GM12873 (cell line): ENCODE results near the gene LBP.

Experiments
- TF ChIP-seq, protein P1 (sequence below): IDR thresholded peaks from 2 replicates; pipeline ENCODE4 v1.5.1; 2012; ENCODE audit warnings: low read depth, mild to moderate bottlenecking, moderate library complexity, low read length, control low read depth; ENCODE audit not compliant: insufficient read depth; ENCODE audit errors: missing control alignments

Gene LBP

DNA sequence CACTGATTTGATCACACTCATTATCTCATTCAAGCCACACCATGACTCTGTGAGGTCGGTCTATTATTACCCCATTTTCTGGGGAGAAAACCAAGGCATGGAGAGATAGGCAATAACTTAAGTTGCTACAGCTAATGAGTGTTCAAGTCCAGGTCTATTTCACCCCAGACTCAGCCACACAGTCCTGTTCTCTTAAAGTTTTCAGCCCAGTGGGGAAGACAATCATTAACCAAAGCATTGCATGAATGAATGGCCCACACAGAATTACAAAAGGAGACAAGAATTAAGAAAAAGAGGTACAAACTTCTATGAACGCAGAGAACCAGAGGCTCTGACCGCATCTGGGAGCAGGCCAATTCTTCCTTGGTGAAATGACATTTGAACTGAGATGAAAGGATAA is 35.2 kb upstream of the LBP start:
- TF ChIP-seq, protein P1, sequence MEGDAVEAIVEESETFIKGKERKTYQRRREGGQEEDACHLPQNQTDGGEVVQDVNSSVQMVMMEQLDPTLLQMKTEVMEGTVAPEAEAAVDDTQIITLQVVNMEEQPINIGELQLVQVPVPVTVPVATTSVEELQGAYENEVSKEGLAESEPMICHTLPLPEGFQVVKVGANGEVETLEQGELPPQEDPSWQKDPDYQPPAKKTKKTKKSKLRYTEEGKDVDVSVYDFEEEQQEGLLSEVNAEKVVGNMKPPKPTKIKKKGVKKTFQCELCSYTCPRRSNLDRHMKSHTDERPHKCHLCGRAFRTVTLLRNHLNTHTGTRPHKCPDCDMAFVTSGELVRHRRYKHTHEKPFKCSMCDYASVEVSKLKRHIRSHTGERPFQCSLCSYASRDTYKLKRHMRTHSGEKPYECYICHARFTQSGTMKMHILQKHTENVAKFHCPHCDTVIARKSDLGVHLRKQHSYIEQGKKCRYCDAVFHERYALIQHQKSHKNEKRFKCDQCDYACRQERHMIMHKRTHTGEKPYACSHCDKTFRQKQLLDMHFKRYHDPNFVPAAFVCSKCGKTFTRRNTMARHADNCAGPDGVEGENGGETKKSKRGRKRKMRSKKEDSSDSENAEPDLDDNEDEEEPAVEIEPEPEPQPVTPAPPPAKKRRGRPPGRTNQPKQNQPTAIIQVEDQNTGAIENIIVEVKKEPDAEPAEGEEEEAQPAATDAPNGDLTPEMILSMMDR, result no peak

DNA sequence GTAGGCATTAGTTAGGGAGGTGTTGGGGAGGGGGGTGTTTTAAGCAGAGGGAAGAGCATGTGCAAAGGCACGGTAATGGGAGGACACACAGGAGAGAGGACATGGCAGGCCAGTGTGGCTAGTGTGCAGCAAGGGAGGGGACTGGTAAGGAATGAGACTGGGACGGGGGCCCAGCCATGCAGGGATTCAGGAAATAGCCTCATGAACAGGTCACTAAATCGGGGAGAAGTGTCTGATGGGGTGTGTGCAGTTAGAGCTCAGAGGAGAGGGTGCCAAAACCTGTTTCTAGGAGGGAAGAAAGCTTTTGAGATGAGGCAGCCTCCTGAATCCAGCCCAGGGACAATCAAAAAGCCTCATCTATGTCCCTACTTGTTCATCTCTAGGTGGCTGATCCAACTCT is 34.8 kb upstream of the LBP start:
- TF ChIP-seq, protein P1, result no peak

DNA sequence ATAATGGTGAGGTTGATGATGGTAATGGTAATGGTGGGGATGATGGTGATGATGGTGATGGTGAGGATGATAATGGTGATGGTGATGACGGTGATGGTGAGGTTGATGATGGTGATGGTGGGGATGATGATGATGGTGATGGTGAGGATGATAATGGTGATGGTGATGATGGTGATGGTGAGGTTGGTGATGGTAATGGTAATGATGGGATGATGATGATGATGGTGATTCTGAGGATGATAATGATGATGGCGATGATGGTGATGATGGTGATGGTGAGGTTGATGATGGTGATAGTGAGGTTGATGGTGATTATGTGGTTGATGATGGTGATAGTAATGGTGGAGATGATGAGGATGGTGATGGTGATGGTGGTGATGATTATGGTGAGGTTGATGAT is 32.6 kb upstream of the LBP start:
- TF ChIP-seq, protein P1, result no peak

DNA sequence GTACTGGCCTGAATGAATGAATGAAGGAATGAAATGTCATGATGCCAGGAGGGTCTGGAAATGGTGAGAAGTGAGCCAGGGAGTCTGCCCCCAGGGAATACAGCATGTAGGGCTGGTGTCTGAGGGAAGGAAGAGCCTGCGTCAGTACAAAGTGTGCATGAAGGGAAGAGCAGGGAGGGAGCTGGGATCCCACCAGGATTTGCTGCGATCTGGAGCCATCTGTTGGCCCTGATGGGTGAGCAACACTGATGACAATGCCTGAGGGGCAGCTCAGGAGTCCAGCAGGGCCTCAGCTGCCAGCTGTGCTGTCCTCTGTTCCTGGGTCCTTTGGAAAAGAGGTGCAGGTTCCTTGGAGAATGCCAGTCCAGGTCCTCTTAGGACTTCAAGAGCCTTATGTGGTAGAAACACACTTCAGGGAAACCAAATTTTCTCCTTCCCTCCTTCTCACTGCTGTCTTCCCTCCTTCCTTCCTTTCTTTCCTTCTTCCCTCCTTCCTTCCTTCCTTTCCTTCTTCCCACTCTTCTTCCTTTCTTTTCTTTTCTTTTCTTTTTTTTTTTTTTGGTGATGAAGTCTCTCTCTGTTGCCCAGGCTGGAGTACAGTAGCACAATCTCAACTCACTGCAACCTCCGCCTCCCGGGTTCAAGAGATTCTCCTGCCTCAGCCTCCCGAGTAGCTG is 30.9 kb upstream of the LBP start:
- TF ChIP-seq, protein P1, result no peak

DNA sequence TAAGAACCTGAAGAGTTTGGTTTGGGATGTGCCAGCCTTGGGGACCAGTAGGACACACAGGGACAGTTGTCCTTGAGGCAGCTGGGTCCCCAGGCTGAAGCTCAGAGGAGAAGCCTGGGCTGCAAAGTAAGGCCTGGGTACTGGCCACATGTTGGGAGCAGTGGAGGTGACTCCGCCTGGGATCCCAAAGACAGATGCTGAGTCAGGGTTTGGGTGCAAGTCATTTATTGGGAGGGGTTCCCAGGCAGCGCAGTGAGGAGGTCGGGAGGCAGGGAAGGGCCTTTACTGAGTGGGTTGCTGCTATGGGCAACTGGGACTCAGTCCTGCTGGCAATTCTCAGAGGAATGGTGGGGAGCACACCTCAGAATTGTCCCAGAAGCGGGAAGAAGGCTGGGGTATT is 29.9 kb upstream of the LBP start:
- TF ChIP-seq, protein P1, result no peak

DNA sequence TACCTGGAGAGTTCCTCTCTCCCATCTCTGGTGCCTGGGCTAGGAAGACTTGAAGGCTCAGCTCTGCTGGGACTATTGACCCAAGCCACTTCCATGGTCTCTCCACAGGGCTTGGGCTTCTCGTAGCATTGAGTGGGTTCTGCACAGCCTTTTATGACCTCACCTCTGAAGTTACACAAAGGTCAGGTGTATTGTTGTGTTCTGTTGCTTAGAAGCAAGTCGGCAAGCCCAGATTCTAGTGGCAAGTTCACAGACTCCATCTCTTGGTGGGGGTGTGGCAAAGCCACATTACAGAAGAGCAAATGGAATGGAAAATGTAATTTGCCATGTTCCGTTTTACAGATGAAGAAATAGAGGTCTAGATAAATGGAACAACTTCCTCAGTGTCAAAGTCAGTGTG is 28.9 kb upstream of the LBP start:
- TF ChIP-seq, protein P1, result no peak

DNA sequence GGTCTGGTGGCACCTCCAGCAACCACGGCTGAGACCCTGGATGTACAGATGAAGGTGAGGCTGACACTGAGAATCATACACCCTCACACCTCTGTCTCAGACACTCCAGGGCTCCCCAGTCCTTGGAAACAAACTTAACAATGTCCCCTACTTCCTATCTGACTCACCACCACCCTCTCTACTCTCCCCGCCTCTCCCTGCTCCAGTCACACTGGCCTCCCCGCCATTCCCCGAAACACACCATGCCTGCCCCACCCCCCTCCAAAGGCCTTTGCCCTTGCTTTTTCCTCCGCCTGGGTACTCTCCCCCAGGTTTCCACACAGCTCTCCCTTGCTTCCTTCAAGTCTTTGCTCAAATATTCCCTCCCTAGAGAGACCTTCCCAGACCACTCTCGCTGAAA is 26.1 kb upstream of the LBP start:
- TF ChIP-seq, protein P1, result no peak
